HepG2 (cell line): Measurements from ENCODE around the gene ZNF23. TPM values are rescaled to one million over a fixed set of nuclear protein-coding genes. Genes with fewer than 3 reads are reported as not detected.

ENCODE experiments used
- BRCA1 ChIP-seq: sonication (generic); formaldehyde crosslinking; IDR thresholded peaks from 2 replicates; pipeline ENCODE4 v1.4.0; 2020; ENCODE audit warnings: missing genetic modification reagents
- CBX1 ChIP-seq: IDR thresholded peaks from one replicate; pipeline ENCODE4 v1.6.1; 2016; ENCODE audit warnings: antibody characterized with exemption, low read depth
- CC2D1A ChIP-seq: sonication (generic); formaldehyde crosslinking; IDR thresholded peaks from 2 replicates; pipeline ENCODE4 v1.8.1; 2023; ENCODE audit warnings: mild to moderate bottlenecking, missing genetic modification reagents
- GABPA ChIP-seq, 2 experiments: IDR thresholded peaks; 2 replicates each; pipeline ENCODE4 v1.6.1; 2011 to 2016; ENCODE audit warnings: low read depth in 2 of 2, low read length in 1 of 2, missing biosample characterization in 1 of 2, missing genetic modification characterization in 1 of 2
- HNRNPLL ChIP-seq: fragments of 200-400 bp; formaldehyde crosslinking; IDR thresholded peaks from 2 replicates; pipeline ENCODE4 v1.6.1; 2017; ENCODE audit warnings: mild to moderate bottlenecking, low read depth, low read length; ENCODE audit not compliant: poor library complexity, severe bottlenecking
- MTF2 ChIP-seq: sonication (generic); formaldehyde crosslinking; IDR thresholded peaks from 2 replicates; pipeline ENCODE4 v1.5.0; 2020; ENCODE audit warnings: missing genetic modification reagents, borderline replicate concordance
- NR2C2 ChIP-seq: sonication (generic); formaldehyde crosslinking; IDR thresholded peaks from 2 replicates; pipeline ENCODE4 v1.4.0; 2020; ENCODE audit warnings: missing genetic modification reagents, mild to moderate bottlenecking, moderate library complexity, borderline replicate concordance
- NR3C1 ChIP-seq: sonication (generic); formaldehyde crosslinking; IDR thresholded peaks from 2 replicates; pipeline ENCODE4 v1.4.0; 2020; ENCODE audit warnings: missing genetic modification reagents
- POLR2G ChIP-seq: fragments of 200-400 bp; formaldehyde crosslinking; IDR thresholded peaks from 2 replicates; pipeline ENCODE4 v1.6.1; 2018; ENCODE audit warnings: mild to moderate bottlenecking, low read depth, low read length, moderate library complexity
- RARA ChIP-seq: IDR thresholded peaks from 2 replicates; pipeline ENCODE4 v1.6.1; 2016; ENCODE audit warnings: missing genetic modification reagents, missing compliant biosample characterization
- RBM39 ChIP-seq: fragments of 200-400 bp; formaldehyde crosslinking; IDR thresholded peaks from one replicate; pipeline ENCODE4 v1.6.1; 2018; ENCODE audit warnings: antibody characterized with exemption, mild to moderate bottlenecking, low read depth, low read length; ENCODE audit not compliant: poor library complexity, severe bottlenecking
- SRF ChIP-seq: IDR thresholded peaks from 2 replicates; pipeline ENCODE4 v1.6.1; 2011; ENCODE audit warnings: mild to moderate bottlenecking, low read depth, low read length, moderate library complexity
- ZBTB8A ChIP-seq: sonication (generic); formaldehyde crosslinking; IDR thresholded peaks from 2 replicates; pipeline ENCODE4 v1.4.0; 2020; ENCODE audit warnings: mild to moderate bottlenecking, low read depth, missing genetic modification reagents, borderline replicate concordance
- ZEB1 ChIP-seq: IDR thresholded peaks from 2 replicates; pipeline ENCODE4 v1.6.1; 2012; ENCODE audit warnings: mild to moderate bottlenecking, low read depth, inconsistent platforms; ENCODE audit not compliant: insufficient replicate concordance
- ZFP36L2 ChIP-seq: sonication (generic); formaldehyde crosslinking; IDR thresholded peaks from 2 replicates; pipeline ENCODE4 v1.4.0; 2020; ENCODE audit warnings: missing genetic modification reagents
- ZNF124 ChIP-seq: sonication (generic); formaldehyde crosslinking; IDR thresholded peaks from 2 replicates; pipeline ENCODE4 v1.4.0; 2020; ENCODE audit warnings: missing genetic modification reagents
- ZNF205 ChIP-seq: IDR thresholded peaks from 2 replicates; pipeline ENCODE4 v1.6.1; 2018; ENCODE audit warnings: missing biosample characterization, missing genetic modification reagents
- ZNF207 ChIP-seq: fragments of 450-650 bp; IDR thresholded peaks from 2 replicates; pipeline ENCODE4 v1.6.1; 2016; ENCODE audit warnings: antibody characterized with exemption, borderline replicate concordance
- ZNF235 ChIP-seq: sonication (generic); formaldehyde crosslinking; IDR thresholded peaks from 2 replicates; pipeline ENCODE4 v1.8.1; 2023; ENCODE audit warnings: mild to moderate bottlenecking, missing genetic modification reagents, borderline replicate concordance
- ZNF557 ChIP-seq: sonication (generic); formaldehyde crosslinking; IDR thresholded peaks from 2 replicates; pipeline ENCODE4 v1.4.0; 2020; ENCODE audit warnings: missing genetic modification reagents
- ZNF768 ChIP-seq: sonication (generic); formaldehyde crosslinking; IDR thresholded peaks from 2 replicates; pipeline ENCODE4 v1.4.0; 2020; ENCODE audit warnings: missing genetic modification reagents
- ZNF879 ChIP-seq: sonication (generic); formaldehyde crosslinking; IDR thresholded peaks from 2 replicates; pipeline ENCODE4 v1.8.1; 2023; ENCODE audit warnings: missing genetic modification reagents
- polyA plus RNA-seq, 8 experiments: library from polyadenylated mRNA; depleted of rRNA in 3 of 8; stranded (reverse) in 7 of 8; unstranded in 1 of 8; fragments of >200 nt; fragmentation: Illumina TruSeq in 4 of 8; extraction: Trizol in 4 of 8; gene quantifications; 2 replicates each; pipeline versions ENCODE4 v1.2.1 to v1.2.3, GENCODE V29; 2011 to 2016; ENCODE audit warnings: low read depth in 4 of 8, missing spikeins in 1 of 8, mixed read lengths in 1 of 8; ENCODE audit not compliant: insufficient read depth in 1 of 8
- total RNA-seq, 5 experiments: library from RNA; depleted of rRNA; stranded (reverse); fragments of >200 nt; fragmentation: Illumina TruSeq; extraction: Trizol; gene quantifications; 2 replicates each; pipeline ENCODE4 v1.2.3, GENCODE V29; 2016; ENCODE audit warnings: low read depth in 1 of 5
- TF ChIP-seq, protein P1 (sequence below): sonication (generic); formaldehyde crosslinking; IDR thresholded peaks from 2 replicates; pipeline ENCODE4 v1.9.0; 2021; ENCODE audit warnings: missing genetic modification reagents, mild to moderate bottlenecking, borderline replicate concordance
- TF ChIP-seq, protein P2 (sequence below): sonication (generic); formaldehyde crosslinking; IDR thresholded peaks from 2 replicates; pipeline ENCODE4 v1.5.0; 2020; ENCODE audit warnings: mild to moderate bottlenecking, missing genetic modification reagents
- TF ChIP-seq, protein P3 (sequence below): sonication (generic); formaldehyde crosslinking; IDR thresholded peaks from 2 replicates; pipeline ENCODE4 v1.8.1; 2022; ENCODE audit warnings: low read depth, mild to moderate bottlenecking, missing genetic modification reagents

ZNF23 gene
- total and polyA plus RNA-seq, 2 of the 13 experiments (the other 11 are each of a cell fraction or from before 2014, with no cell fraction given), result 8.6 to 12.2 TPM

DNA sequence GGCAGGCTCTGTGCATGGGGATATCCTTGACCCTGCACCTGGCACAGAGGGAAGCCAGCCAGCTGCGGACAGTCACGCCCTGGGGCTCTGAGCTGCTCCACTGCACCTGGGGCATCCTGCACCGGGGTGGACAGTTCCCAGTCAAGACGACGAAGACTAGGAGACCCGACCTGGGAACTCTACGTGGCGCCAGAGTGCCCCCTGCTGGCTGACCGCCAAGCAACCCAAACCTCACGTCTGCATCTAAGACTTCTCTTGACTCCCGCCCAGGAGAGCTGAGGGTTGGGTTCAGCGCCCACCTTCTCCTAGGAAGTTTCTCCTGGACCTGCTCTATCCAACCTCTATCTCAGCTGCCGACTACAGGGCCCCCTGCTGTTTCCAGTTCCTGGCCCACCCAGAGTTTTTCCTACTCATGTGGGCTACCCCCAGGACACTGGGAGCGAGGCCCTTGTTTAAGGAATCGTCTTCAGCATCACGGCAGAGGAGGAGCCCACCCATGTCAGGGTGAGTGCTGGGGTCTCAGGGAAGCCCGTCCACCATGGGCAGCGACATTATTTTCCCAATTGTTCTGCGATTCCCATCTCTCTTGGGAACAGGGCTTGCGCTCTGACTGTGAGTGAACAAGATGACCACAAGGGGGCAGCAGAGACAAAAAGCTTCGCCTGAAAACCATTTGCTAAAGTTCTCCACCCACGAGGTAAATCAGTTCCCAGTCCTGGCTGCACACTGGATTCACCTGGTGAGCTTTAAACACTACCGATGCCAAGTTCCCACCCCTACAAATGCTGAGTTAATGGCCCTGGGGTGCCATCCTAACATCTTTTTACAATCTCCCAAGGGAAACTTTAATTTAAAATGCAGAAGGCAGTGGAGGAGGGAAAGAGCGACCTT, 49.5 kb downstream of the ZNF23 start (continued):
- TF ChIP-seq SRF (no peak), POLR2G (no peak), MTF2 (CRISPR knock-in tag) (no peak), ZNF768 (CRISPR knock-in tag) (no peak), ZNF207 (no peak), CC2D1A (CRISPR knock-in tag) (no peak), CBX1 (no peak), RBM39 (no peak), RARA (CRISPR knock-in tag) (no peak), NR3C1 (no peak), GABPA (IDR thresholded peaks at IDR 0.05; ENCODE audit: low read depth, low read length) (no peak), GABPA (CRISPR knock-in tag; IDR thresholded peaks at IDR 0.05; ENCODE audit: low read depth) (no peak), ZFP36L2 (CRISPR knock-in tag) (no peak), ZNF235 (CRISPR knock-in tag) (no peak), NR2C2 (CRISPR knock-in tag) (no peak), ZNF124 (CRISPR knock-in tag) (no peak), ZEB1 (no peak), ZNF205 (CRISPR knock-in tag) (no peak), HNRNPLL (no peak), ZNF879 (no peak), BRCA1 (CRISPR knock-in tag) (no peak), ZNF557 (no peak), ZBTB8A (CRISPR knock-in tag) (no peak)
- TF ChIP-seq, protein P1, sequence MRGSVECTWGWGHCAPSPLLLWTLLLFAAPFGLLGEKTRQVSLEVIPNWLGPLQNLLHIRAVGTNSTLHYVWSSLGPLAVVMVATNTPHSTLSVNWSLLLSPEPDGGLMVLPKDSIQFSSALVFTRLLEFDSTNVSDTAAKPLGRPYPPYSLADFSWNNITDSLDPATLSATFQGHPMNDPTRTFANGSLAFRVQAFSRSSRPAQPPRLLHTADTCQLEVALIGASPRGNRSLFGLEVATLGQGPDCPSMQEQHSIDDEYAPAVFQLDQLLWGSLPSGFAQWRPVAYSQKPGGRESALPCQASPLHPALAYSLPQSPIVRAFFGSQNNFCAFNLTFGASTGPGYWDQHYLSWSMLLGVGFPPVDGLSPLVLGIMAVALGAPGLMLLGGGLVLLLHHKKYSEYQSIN (CRISPR knock-in tag), result no peak
- TF ChIP-seq, protein P2, sequence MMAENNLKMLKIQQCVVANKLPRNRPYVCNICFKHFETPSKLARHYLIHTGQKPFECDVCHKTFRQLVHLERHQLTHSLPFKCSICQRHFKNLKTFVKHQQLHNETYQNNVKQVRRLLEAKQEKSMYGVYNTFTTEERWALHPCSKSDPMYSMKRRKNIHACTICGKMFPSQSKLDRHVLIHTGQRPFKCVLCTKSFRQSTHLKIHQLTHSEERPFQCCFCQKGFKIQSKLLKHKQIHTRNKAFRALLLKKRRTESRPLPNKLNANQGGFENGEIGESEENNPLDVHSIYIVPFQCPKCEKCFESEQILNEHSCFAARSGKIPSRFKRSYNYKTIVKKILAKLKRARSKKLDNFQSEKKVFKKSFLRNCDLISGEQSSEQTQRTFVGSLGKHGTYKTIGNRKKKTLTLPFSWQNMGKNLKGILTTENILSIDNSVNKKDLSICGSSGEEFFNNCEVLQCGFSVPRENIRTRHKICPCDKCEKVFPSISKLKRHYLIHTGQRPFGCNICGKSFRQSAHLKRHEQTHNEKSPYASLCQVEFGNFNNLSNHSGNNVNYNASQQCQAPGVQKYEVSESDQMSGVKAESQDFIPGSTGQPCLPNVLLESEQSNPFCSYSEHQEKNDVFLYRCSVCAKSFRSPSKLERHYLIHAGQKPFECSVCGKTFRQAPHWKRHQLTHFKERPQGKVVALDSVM (CRISPR knock-in tag), result no peak
- TF ChIP-seq, protein P3, sequence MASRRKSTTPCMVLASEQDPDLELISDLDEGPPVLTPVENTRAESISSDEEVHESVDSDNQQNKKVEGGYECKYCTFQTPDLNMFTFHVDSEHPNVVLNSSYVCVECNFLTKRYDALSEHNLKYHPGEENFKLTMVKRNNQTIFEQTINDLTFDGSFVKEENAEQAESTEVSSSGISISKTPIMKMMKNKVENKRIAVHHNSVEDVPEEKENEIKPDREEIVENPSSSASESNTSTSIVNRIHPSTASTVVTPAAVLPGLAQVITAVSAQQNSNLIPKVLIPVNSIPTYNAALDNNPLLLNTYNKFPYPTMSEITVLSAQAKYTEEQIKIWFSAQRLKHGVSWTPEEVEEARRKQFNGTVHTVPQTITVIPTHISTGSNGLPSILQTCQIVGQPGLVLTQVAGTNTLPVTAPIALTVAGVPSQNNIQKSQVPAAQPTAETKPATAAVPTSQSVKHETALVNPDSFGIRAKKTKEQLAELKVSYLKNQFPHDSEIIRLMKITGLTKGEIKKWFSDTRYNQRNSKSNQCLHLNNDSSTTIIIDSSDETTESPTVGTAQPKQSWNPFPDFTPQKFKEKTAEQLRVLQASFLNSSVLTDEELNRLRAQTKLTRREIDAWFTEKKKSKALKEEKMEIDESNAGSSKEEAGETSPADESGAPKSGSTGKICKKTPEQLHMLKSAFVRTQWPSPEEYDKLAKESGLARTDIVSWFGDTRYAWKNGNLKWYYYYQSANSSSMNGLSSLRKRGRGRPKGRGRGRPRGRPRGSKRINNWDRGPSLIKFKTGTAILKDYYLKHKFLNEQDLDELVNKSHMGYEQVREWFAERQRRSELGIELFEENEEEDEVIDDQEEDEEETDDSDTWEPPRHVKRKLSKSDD (CRISPR knock-in tag), result no peak
